HG03103 (cell line): ENCODE measurements around the gene FERMT2.

ENCODE experiments used
- ATAC-seq: cut with Tn5 transposase; IDR thresholded peaks from one replicate; pipeline ENCODE4 v1.9.1; 2021; ENCODE audit warnings: low read depth; ENCODE audit not compliant: unreplicated experiment

Gene FERMT2

DNA sequence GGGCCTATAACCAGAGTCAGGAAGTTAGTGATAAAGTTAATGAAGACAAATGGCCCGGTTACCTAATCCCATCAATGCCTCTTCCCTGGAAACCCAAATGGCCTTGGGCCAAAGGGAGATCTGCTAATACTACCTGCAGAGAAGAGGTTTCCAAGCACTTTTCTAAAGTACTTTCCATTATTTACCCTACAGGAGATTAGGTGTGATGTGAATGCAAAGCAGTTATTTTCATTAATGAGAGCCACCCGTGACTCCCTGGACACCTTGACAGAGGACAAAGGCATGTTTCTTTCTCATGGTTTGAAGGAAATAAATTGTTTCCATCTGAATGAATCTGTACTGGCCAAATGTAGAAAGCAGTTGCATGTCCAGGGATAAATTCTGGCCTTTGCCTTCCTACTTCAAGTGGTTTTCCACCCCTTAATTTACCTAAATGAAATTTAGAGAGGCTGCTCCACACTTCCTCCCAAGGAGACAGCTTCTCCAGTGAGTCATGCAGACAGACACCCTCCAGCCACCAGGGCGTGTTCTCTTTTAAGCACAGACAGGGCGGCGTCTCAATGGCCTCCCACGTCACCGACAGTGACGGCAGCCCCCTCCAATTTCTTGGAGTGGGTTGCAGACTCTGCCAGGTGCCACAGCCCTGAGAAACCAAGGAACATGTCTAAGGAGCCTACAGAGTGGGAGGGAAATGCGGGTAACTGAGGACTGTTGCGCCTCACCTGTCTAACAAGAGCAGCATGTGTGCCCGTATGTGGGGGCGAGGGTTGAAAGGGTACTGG lies 115.5 kb downstream of the FERMT2 start:
- ATAC-seq, result no peak

DNA sequence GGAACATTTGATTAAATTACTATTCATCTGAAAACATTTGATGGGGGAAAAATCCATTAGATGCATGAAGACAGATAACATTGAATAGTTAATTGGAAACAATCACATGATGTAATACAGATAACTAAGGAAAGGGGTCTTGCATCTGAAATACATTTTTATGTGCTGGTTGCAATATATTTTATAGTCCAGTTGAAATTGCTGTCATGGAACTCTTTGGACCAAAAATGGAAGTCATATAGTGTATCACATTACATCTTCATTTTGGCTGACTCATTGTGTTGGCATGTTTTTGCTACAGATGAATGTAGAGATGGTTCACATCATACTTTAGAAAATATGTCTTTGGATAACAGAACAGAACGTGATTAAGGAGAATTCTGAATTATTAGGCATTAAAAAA lies 116.4 kb downstream of the FERMT2 start:
- ATAC-seq, result no peak

DNA sequence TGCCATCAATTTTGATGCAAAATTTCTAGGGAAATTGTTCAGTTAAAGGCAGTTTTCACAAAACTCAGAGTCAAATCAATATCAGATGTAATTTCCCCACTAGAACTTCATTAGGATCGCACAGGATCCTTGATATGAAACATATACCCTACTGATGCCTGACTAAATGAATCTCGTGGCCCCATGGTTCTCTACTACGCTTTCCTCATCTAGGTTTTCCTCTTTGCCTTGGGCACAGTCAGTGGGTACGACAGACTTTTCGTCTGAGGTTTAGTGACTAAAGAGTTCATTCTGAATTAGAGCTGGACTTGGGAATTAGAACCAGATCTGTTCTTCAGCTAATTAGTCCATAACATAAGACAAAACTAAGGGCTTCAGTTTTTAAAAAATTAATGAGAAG lies 117.0 kb downstream of the FERMT2 start:
- no peak for ATAC-seq

DNA sequence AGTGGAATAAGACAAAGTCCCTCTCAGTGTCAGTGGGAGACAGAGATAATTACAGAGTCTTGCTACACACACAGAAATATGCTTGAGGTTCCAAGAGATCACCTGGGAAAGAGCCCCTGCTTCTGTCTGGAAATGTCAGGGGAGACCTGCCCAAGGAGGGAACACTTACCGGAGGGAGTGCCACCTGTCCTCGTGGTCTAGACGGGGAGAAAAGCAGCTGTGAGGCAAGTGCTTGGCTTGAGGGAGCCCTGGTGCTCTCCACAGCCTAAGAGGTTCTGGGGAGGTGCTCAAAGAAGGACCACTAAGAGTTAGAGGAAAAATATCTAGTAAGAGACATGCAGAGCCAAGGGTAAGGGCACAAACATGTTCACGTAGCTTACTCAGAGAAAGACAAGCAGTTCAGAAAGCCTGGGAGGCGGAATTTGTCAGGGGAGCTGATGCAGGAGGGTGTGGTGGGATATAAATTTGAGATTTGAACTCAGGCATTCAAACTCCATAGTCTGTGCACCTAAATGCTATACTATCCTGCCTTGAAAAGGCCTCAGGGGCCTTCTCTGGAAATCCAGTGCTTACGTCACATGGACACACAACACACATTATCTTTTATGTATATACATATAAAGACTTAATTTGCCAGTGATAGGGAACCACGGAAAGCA lies 121.2 kb downstream of the FERMT2 start:
- ATAC-seq, result no peak

- ATAC-seq, result no peak
Observed at GRCh38 chr14:52827426-52827825, 123.4 kb downstream of the FERMT2 start.

DNA sequence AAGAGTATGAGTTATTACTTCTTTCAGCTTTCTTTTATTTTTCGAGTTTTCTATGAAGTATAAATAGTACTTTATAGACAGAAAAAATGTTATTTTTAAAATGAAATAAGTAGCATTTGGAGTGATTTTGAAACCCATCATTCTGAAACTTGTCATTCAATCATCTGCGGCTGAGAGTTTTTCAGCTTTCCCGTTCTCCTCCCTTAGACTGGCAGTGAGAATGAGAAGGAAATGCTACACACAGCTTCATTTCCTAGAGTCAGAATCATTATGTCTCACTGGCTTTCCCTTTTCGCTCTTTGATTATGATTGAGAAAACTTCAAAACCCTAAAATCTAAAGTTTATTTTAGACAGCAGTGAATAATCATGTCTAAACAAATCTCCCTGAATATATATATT lies 125.8 kb downstream of the FERMT2 start:
- ATAC-seq, result no peak

DNA sequence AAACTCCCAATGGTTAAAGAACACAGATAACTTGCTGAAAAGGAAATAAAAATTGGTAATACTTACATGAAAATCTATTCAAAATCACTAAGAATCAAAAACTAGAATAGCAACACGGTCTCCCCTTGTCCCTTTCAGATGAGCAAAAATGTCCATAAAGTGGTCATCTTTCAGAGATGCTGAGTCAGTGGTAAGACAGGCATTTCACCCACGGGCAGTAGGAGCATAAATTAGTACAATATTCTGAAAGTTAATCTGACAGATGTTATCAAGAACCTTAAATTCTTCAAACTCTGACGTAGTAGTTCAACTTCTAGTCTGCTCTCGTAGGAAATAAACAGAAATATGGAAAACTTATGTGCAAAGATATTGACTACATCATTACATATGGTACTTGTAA lies 126.4 kb downstream of the FERMT2 start:
- no peak for ATAC-seq

- ATAC-seq, result no peak
Observed at GRCh38 chr14:52821805-52822250, 129.0 kb downstream of the FERMT2 start.

DNA sequence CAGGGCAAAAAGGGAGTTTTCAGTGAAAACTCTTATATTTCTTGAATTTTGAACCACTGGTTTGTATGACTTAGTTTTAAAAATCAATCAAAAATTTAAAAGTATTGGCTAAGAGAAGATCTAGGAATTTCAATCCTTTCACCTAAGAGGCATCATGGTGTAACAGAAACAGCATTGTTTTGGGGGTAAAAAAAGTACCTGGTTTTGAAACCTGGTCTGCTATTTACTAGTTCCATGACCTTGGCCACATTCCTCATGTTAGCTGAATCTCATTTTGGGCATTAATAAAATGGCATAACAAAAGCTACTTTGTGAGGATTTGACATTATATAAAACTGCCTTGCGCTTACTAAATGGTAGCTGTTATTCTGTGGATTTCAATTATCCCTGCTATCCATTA lies 142.7 kb downstream of the FERMT2 start:
- no peak for ATAC-seq
